ENCODE data around the gene KANK4. TPM values are rescaled to one million over a fixed set of nuclear protein-coding genes. Genes with fewer than 3 reads are reported as not detected.

The KANK4 gene
- total and polyA plus RNA-seq, 3 donors from 2014 or later: 2.4 to 5.2 (median 2.9) TPM

- Histone ChIP-seq H3K36me3 (ENCODE audit: low read depth, missing control alignments) (no peaks in the 10 kb centered on the region), H3K9me3 (no peaks in the 10 kb centered on the region), H3K27me3 (no peaks in the 10 kb centered on the region), H3K27ac (no peak overlapping the region), H3K4me3 (no peak overlapping the region), H3K4me1 (peaks cover 2% of the 10 kb centered on the region)
- TF ChIP-seq, protein P1, sequence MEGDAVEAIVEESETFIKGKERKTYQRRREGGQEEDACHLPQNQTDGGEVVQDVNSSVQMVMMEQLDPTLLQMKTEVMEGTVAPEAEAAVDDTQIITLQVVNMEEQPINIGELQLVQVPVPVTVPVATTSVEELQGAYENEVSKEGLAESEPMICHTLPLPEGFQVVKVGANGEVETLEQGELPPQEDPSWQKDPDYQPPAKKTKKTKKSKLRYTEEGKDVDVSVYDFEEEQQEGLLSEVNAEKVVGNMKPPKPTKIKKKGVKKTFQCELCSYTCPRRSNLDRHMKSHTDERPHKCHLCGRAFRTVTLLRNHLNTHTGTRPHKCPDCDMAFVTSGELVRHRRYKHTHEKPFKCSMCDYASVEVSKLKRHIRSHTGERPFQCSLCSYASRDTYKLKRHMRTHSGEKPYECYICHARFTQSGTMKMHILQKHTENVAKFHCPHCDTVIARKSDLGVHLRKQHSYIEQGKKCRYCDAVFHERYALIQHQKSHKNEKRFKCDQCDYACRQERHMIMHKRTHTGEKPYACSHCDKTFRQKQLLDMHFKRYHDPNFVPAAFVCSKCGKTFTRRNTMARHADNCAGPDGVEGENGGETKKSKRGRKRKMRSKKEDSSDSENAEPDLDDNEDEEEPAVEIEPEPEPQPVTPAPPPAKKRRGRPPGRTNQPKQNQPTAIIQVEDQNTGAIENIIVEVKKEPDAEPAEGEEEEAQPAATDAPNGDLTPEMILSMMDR (IDR thresholded peaks at IDR 0.05): no peak
- TF ChIP-seq POLR2A (IDR thresholded peaks at IDR 0.05): no peak
- WGBS, 2 donors: 52 to 66% methylated on average over 7 of the region's 7 CpGs
- intact Hi-C loops (cut with DNase I; ENCODE audit: low total_unique reads): no loop called here
- DNase-seq: no peak
These were observed 14.3 kb downstream of the KANK4 start for GRCh38 chr1:62304975-62305374.

- intact Hi-C loops (cut with DNase I; ENCODE audit: low total_unique reads): no loop called here
- Histone ChIP-seq H3K27me3 (no peaks in the 10 kb centered on the region), H3K36me3 (ENCODE audit: low read depth, missing control alignments) (no peaks in the 10 kb centered on the region), H3K27ac (no peak overlapping the region), H3K4me3 (no peak overlapping the region), H3K9me3 (no peaks in the 10 kb centered on the region), H3K4me1 (peaks cover 4% of the 10 kb centered on the region)
- TF ChIP-seq, protein P1 (IDR thresholded peaks at IDR 0.05): no peak
- no peak for TF ChIP-seq POLR2A (IDR thresholded peaks at IDR 0.05)
- 79 to 84% methylated on average over 7 of the region's 7 CpGs for whole genome bisulfite sequencing, 2 donors
- no peak for DNase-seq
These were observed 14.7 kb downstream of the KANK4 start for GRCh38 chr1:62304515-62304914.

GRCh38 chr1:62301726-62302390 lies 17.4 kb downstream of the KANK4 start:
- 87 to 90% methylated on average over 8 of the region's 8 CpGs for WGBS, 2 donors

GRCh38 chr1:62299426-62300200 lies 19.6 kb downstream of the KANK4 start:
- no peaks in the 10 kb centered on the region for H3K27me3 ChIP-seq
- intact Hi-C loops (cut with DNase I; ENCODE audit: low total_unique reads): no loop called here
- H3K9me3 ChIP-seq: no peaks in the 10 kb centered on the region
- H3K4me1 ChIP-seq: peaks cover 9% of the 10 kb centered on the region
- no peaks in the 10 kb centered on the region for H3K36me3 ChIP-seq (ENCODE audit: low read depth, missing control alignments)
- TF ChIP-seq, protein P1 (IDR thresholded peaks at IDR 0.05): no peak
- TF ChIP-seq POLR2A (IDR thresholded peaks at IDR 0.05): no peak
- no peak overlapping the region for H3K4me3 ChIP-seq
- WGBS, 2 donors: 49 to 55% methylated on average over 8 of the region's 8 CpGs
- no peak overlapping the region for H3K27ac ChIP-seq
- peak; percentile 52 for DNase-seq

More at GRCh38 chr1:62301726-62302390, 17.4 kb downstream of the KANK4 start:
- H3K4me1 ChIP-seq: peaks cover 9% of the 10 kb centered on the region
- DNase-seq: no peak
- intact Hi-C loops (cut with DNase I; ENCODE audit: low total_unique reads): no loop called here
- no peak overlapping the region for H3K27ac ChIP-seq
- no peak overlapping the region for H3K4me3 ChIP-seq
- TF ChIP-seq, protein P1 (IDR thresholded peaks at IDR 0.05): no peak
- TF ChIP-seq POLR2A (IDR thresholded peaks at IDR 0.05): no peak
- H3K9me3 ChIP-seq: no peaks in the 10 kb centered on the region
- no peaks in the 10 kb centered on the region for H3K27me3 ChIP-seq
- H3K36me3 ChIP-seq (ENCODE audit: low read depth, missing control alignments): no peaks in the 10 kb centered on the region

Data from testis (tissue), 3 donors.